GM18858 (cell line): ENCODE measurements around the gene ADAMTSL2.

Source experiments
- ATAC-seq: cut with Tn5 transposase; IDR thresholded peaks from one replicate; pipeline ENCODE4 v1.9.1; 2021; ENCODE audit not compliant: unreplicated experiment

Gene ADAMTSL2

DNA sequence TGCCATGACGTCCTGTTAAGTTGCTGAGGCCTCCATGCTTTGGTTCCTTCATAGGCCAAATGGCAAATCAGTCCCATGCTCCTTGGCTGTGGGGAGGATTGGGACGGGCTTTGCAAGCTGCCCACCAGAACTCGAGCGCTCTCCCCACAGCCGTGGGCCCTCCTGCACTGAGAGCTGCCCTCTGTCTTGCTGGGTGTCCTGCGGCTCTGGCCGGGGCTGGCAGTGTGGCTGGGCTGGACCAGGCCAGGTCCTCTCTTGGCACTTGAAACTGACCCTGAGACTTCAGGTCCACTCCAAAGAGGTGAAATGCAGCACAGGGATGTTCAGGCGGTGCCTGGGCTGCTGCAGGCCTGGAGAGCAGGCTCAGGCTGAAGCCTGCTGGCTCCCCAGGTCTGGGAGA is 16.8 kb upstream of the ADAMTSL2 start:
- no peak for ATAC-seq

GRCh38 chr9:133518200-133518599 is 16.3 kb upstream of the ADAMTSL2 start:
- ATAC-seq = no peak

DNA sequence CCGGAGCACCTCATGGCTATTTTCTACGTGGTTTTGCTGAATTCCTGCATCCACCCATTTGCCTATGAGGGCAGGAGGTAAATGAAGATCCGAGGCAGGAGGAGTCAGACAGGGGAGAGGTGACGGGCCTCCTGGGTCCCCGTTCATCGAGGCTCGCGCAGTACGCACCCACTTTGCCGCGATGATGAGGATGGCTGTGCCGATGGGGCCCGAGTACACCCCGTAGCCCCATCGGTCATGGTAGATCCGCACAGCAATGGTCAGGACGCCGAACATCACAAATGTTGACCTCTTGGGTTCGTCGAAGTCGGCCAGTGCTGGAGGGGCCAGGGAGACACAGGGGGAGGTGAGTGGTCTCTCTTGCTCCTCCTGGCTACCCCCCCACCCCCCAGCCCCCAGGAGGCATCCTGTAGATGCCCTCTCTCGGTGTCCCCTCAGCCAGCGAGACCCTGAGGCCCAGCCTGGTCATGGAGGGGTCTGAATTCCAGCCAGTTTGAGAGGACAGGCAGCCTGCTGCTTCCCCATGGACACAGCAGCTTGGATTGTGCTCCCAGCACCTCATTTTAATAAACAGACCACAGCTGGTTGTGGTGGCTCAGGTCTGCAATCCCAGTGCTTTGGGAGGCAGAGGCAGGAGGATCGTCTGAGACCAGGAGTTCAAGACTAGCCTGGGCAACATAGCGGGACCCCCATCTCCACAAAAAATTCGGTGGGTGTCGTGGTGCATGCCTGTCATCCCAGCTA is 15.6 kb upstream of the ADAMTSL2 start:
- ATAC-seq = no peak

DNA sequence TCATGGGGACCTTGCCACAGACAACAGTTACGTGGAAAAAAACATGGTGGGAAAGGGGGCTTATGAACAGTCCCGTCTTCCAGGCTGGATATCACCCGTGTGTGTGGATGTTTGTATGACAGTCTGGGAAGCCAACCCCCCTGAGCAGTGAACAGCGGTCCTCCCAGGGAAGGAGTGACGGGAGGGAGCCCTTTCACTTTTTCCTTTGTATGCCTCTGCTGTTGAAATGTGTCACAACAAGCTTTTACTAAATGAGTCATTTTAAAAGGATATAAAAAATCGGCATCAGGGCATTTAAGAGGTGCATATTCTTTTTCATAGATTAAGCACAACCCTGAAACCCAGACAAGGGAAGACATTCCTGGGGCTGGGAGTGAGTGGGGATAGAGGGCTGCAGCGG is 14.8 kb upstream of the ADAMTSL2 start:
- no peak for ATAC-seq

GRCh38 chr9:133520121-133520835 is 14.2 kb upstream of the ADAMTSL2 start:
- no peak for ATAC-seq

DNA sequence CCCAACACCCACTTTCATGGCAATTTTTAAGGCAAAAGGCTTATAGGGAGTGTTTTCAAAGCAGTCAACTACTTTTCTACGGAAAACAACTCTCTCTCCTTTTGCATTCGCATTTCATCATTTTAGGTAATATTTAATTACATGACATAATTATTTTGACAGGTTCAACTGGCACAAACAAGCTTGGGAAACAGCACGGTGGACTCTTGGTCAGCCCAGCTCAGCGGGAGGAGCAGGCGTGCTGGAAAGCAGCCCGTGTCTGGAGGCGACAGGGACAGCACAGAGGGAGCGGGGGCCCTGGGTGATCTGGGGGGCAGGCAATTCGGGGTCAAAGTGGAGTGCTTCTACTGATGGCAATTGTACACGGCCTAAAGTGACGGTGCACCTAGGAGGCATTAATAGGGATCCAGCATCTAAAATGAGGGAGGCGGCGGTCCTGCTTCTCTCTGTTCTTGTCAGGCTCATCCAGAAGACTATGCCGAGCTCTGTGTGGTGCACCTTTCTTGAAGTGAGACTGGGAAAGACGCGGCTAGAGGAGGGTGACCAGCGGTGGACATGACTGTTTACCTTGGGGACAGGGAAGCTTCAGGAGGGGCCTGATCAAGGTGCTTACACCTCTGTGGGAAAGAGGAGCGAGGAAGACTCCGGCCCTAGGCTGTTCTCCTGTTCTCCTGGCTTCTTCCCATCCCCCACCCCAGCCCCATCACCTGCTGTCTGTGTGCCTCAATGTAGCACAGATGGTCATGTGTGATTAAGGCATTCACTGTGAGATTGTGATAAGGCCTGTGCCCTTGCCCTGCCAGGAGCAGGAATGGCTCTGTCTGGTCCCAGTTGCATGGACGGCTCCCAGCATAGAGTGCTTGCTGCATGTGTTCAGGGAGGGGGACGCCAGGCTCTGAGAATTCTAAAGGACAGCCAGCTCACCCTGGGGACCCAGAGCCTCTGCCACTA is 13.1 kb upstream of the ADAMTSL2 start:
- ATAC-seq = no peak

DNA sequence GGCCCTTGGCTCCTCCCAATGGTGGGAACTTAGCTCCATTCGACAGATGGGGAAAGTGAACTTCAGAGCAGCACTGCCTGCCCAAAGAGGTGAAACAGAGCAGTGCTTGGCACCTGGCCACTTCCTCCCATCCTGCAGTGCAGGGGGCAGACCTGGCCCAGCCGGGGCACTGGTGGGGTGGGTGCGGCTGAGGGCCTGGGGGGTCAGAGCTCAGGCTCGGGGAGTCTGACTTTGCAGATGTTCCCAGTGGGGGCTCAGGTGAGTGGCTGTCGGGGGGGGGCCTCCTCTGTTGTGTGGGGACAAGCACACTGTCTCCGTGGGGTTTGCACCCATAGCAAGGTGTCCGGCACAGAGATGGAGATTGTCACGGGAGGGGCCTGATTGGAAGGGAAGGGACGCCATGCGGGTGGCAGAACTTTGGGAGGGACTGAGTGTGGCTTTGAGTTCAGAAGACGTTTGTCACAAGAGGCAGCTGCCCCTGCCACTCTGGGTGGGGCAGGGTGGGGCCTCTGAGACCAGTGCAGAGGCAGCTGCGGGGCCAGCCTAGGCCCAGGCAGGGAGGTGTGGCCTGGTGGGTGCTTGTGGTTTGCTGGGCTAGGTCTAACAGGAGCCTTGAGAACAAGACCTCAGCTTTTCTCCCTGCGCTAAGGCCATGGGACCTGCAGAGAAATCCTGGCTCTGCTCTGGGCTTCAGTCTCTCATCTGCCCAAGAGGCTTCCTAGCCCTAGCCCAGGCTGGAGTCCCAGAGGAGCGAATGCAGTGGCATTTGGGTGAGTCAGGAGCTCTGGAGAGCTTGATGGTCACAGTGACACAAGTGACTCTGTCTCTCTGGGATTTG is 12.2 kb upstream of the ADAMTSL2 start:
- no peak for ATAC-seq

DNA sequence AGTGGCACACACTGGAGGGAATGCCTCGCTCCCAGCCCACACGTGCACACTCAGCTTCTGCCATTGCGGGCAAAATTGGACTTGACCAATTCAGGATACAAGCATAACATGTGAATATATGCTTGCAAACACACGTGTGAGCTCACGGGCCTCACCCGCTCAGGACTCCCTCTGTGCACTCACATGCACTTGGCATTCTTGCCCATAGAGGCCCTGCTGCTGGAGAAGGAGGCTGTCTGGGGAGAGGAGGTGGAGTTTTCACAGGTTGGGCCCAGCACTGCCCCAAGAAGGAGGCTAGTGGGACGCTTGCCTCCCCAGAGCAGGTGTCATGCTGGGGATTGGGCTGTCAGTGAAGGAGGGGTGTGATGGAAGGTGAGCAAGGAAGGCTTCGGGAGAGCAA is 11.4 kb upstream of the ADAMTSL2 start:
- no peak for ATAC-seq

GRCh38 chr9:133524146-133524545 is 10.4 kb upstream of the ADAMTSL2 start:
- no peak for ATAC-seq

- no peak for ATAC-seq
These were observed 9.8 kb upstream of the ADAMTSL2 start, which contains the start of gene MYMK for GRCh38 chr9:133524679-133525228. Gene MYMK (minus strand): TSS chr9:133524959. CDS start chr9:133524844, 115 bp downstream.

DNA sequence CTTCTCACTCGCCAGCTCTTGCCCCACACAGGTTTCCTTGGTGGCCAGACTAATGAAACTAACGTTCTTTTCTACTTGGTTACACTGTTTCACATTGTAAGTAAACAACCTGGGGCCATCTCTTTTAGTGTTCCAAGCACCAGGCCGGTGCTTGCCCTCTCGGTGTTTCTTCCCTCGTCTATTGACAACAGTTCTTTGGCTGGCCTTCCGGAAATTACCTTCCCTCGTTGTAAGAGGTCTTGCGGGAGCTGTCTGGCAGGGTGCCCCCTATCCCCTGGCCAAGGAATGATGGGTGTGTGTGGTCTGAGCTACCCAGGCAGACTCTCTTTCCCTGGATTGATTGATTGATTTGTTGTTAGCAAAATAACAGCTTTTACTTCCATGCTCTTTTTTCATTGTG is 8.8 kb upstream of the ADAMTSL2 start:
- ATAC-seq = no peak

DNA sequence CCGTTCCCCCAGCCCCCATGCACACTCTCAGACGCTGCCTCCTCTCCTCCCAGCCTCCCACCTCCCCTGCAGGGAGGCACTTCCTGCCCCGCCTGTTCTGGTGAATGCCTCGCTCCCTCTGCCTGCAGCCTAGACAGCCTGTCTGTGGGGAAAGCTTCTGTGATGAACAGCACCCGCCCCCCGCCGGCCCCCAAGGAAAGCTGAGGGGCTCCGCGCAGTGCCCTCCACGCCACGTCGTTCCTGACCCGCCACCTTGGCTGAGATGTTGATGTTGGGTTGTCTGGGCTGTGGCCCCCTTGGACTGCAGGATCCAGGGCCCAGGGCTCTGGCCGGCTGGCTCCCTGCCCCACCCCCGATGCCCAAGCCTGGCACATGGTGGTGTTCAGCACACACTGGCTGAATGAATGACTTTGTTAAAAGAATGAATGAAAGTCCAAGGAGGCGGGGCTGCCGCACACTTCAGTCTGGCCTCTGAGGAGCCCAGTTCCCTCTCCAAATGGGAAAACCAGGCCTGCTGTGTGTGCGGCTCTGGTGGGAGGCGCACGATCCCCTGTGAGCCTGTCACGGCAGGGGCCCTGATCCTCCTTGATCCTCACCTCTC is 7.7 kb upstream of the ADAMTSL2 start:
- no peak for ATAC-seq

- no peak for ATAC-seq
These were observed 7.0 kb upstream of the ADAMTSL2 start for GRCh38 chr9:133527444-133527920.

DNA sequence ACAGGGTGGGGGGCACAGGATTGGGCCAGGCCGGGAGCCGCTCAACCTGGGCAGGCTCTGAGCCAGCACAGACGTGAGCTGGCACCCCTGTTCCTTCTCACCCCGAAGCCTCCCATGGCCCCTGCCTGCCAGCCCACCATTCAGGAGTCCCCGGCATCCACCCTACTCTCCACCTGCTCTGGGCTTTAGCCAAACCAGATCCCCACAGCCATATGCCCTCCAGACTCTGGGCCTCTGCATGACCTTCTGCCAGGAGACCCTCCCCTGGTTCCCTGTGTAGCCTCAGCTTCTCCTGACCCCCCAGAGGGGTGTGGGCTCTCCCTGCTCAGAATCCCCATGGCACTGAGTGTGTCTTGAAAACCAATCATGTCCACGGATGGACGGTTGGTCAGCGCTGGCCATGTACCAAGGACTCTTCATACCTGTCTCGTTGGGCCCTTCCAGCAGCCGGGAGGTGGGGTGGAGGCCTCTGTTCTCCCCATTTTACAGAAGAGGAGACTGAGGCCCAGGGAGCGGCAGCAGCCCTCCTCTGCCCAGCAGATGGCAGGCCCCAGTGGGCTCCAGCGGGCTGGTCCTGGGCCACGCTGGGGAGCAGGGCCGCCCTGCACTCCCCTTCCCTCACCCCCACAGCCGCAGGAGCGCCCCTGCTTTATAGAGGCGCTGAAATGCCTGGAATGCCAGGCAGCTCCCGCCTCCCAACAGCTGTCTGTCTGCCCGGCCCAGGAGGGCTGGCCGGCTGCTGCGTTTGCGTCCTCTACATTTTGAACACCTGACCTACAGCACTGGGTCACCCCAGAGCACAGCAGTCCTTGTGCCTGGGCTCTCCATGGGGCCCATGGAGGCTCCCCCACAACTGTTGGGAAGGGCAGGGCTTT is 6.3 kb upstream of the ADAMTSL2 start:
- ATAC-seq = no peak

- ATAC-seq = no peak
These were observed 5.6 kb upstream of the ADAMTSL2 start for GRCh38 chr9:133528876-133529241.

GRCh38 chr9:133529457-133529856 is 5.0 kb upstream of the ADAMTSL2 start:
- ATAC-seq = no peak

DNA sequence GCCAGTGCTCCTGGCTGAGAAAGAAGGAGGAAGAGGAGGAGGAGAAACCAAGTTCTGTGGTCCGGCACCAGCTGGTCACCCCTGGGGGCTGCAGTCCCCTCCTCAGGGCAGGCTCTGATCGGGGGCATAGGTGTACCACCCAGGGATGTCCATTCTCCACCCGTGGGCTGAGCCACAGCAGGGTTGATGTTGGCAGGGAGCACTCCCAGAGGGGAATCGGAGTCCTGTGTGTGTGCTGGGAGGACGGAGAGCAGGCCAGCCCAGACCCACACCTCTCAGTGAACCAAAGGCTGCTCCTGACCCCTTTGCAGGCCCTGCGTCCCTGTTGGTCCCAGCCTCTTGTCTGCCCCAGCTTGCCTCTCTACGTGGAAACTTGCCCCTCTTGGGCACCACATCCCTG is 4.6 kb upstream of the ADAMTSL2 start:
- no peak for ATAC-seq

GRCh38 chr9:133531293-133531692 is 3.2 kb upstream of the ADAMTSL2 start:
- no peak for ATAC-seq
